GM12878 (cell line): ENCODE measurements around the gene THRAP3. TPM values are rescaled to one million over a fixed set of nuclear protein-coding genes. Genes with fewer than 3 reads are reported as not detected.

Experiments used
- ASH2L ChIP-seq: fragments of 300-600, 200-600 bp; sonication (generic); IDR thresholded peaks from 2 replicates; pipeline ENCODE4 v1.6.1; 2017; ENCODE audit warnings: low read depth, mild to moderate bottlenecking, borderline replicate concordance
- BMI1 ChIP-seq: fragments of 450-650 bp; IDR thresholded peaks from 2 replicates; pipeline ENCODE4 v1.6.1; 2016; ENCODE audit warnings: mild to moderate bottlenecking, moderate library complexity, borderline replicate concordance
- CUX1 ChIP-seq: IDR thresholded peaks from 2 replicates; pipeline ENCODE4 v1.6.1; 2012; ENCODE audit warnings: improper control_type of control experiment, low read depth, low read length; ENCODE audit not compliant: insufficient replicate concordance
- GATAD2B ChIP-seq: fragments of 450-650 bp; conservative IDR thresholded peaks from 2 replicates; pipeline ENCODE4 v1.6.1; 2017; ENCODE audit warnings: low read depth, mild to moderate bottlenecking, moderate library complexity
- IKZF1 ChIP-seq: fragments of 450-650 bp; conservative IDR thresholded peaks from 2 replicates; pipeline ENCODE4 v1.6.1; 2017; ENCODE audit warnings: antibody characterized with exemption, mild to moderate bottlenecking
- IRF5 ChIP-seq: fragments of 450-650 bp; IDR thresholded peaks from 2 replicates; pipeline ENCODE4 v1.6.1; 2017; ENCODE audit warnings: borderline replicate concordance
- MEF2B ChIP-seq: fragments of 450-650 bp; IDR thresholded peaks from 2 replicates; pipeline ENCODE4 v1.6.1; 2018; ENCODE audit warnings: mild to moderate bottlenecking, moderate library complexity; ENCODE audit not compliant: partially characterized antibody, poor library complexity, severe bottlenecking
- PML ChIP-seq: IDR thresholded peaks from 2 replicates; pipeline ENCODE4 v1.6.1; 2012; ENCODE audit warnings: low read length, inconsistent platforms
- RB1 ChIP-seq: fragments of 450-650 bp; formaldehyde crosslinking; IDR thresholded peaks from 2 replicates; pipeline ENCODE4 v1.6.1; 2017; ENCODE audit warnings: mild to moderate bottlenecking, borderline replicate concordance
- REST ChIP-seq: IDR thresholded peaks from 2 replicates; pipeline ENCODE4 v1.6.1; 2012; ENCODE audit warnings: mild to moderate bottlenecking, low read depth, low read length
- RUNX3 ChIP-seq: IDR thresholded peaks from 2 replicates; pipeline ENCODE4 v1.6.1; 2012; ENCODE audit warnings: low read length, inconsistent platforms
- SMAD1 ChIP-seq: fragments of 450-650 bp; IDR thresholded peaks from 2 replicates; pipeline ENCODE4 v1.6.1; 2018; ENCODE audit warnings: mild to moderate bottlenecking, low read depth; ENCODE audit not compliant: partially characterized antibody
- SUPT20H ChIP-seq: IDR thresholded peaks from 2 replicates; pipeline ENCODE4 v1.6.1; 2011; ENCODE audit warnings: low read depth, mild to moderate bottlenecking, low read length, moderate library complexity, borderline replicate concordance; ENCODE audit not compliant: control insufficient read depth
- YBX1 ChIP-seq: fragments of 450-650 bp; IDR thresholded peaks from 2 replicates; pipeline ENCODE4 v1.6.1; 2016; ENCODE audit warnings: antibody characterized with exemption
- ZBTB40 ChIP-seq: fragments of 450-650 bp; IDR thresholded peaks from 2 replicates; pipeline ENCODE4 v1.6.1; 2016; ENCODE audit warnings: mild to moderate bottlenecking, moderate library complexity, borderline replicate concordance
- polyA plus RNA-seq, 11 experiments: library from polyadenylated mRNA; depleted of rRNA in 4 of 11; unstranded in 6 of 11; stranded (reverse) in 5 of 11; fragments of >200 nt; fragmentation: Nextera tagmentation in 4 of 11; fragmentation: Illumina TruSeq in 1 of 11; extraction: Ambion mirVana in 4 of 11; extraction: Trizol in 1 of 11; gene quantifications; 1 replicate in 1 of 11; 2 replicates in 10 of 11; pipeline versions ENCODE4 v1.2.1 to v1.2.3, GENCODE V29; 2011 to 2016; ENCODE audit warnings: inconsistent platforms in 2 of 11, missing spikeins in 2 of 11, low read depth in 1 of 11
- total RNA-seq, 4 experiments: library from RNA; depleted of rRNA in 3 of 4; stranded (reverse); fragments of >200 nt in 3 of 4; fragmentation: Illumina TruSeq in 1 of 4; extraction: Trizol in 1 of 4; gene quantifications; 2 replicates each; pipeline versions ENCODE4 v1.2.1 to v1.2.3, GENCODE V29; 2013 to 2021

THRAP3 gene
- total and polyA plus RNA-seq, 10 of the 15 experiments (the other 5 are each of a cell fraction or from before 2014, with no cell fraction given), result 76.3 to 173 (median 136) TPM

- no peak for TF ChIP-seq REST
- TF ChIP-seq ASH2L, result no peak
- no peak for TF ChIP-seq MEF2B
- no peak for TF ChIP-seq BMI1
- no peak; the same call in 1 of the 2 replicates for TF ChIP-seq GATAD2B
- peak; percentile 34; the same call in 1 of the 2 replicates for TF ChIP-seq ZBTB40
- TF ChIP-seq RUNX3, result 0 out of 2 replicates have a peak, but pooled peaks have one; percentile 6
- TF ChIP-seq SMAD1, result peak; percentile 46
- no peak for TF ChIP-seq IRF5
- no peak for TF ChIP-seq YBX1
- TF ChIP-seq IKZF1, result 0 out of 2 replicates have a peak, but pooled peaks have one; percentile 42
- no peak for TF ChIP-seq SUPT20H
- TF ChIP-seq RB1, result no peak
- TF ChIP-seq CUX1, result no peak
- peak; percentile 46; the same call in 1 of the 2 replicates for TF ChIP-seq PML
These were observed 82.7 kb downstream of the THRAP3 start (continued) for GRCh38 chr1:36306902-36307456.
